ENCODE measurements around the gene C18orf63.

Gene C18orf63

GRCh38 chr18:74315464-74316256, at the start of gene C18orf63:
C18orf63 (plus strand) TSS chr18:74315839; CDS start chr18:74317866, 2,027 bp downstream.
- DNase-seq (ENCODE audit: low read depth) = no peak
- TF ChIP-seq CTCF (IDR thresholded peaks at IDR 0.05; ENCODE audit: insufficient read depth, low read depth, low read length, missing control alignments) = no peak
- no peak within 1 kb of the TSS for H3K4me3 ChIP-seq (ENCODE audit: low read depth, low read length)

GRCh38 chr18:74266161-74266560, 49.5 kb upstream of the C18orf63 start:
- TF ChIP-seq CTCF (IDR thresholded peaks at IDR 0.05; ENCODE audit: insufficient read depth, low read depth, low read length, missing control alignments) = no peak
- no peak for DNase-seq (ENCODE audit: low read depth)
- no peak overlapping the region for H3K4me3 ChIP-seq (ENCODE audit: low read depth, low read length)

GRCh38 chr18:74268175-74268574, 47.5 kb upstream of the C18orf63 start:
- no peak for TF ChIP-seq CTCF (IDR thresholded peaks at IDR 0.05; ENCODE audit: insufficient read depth, low read depth, low read length, missing control alignments)
- no peak for DNase-seq (ENCODE audit: low read depth)
- H3K4me3 ChIP-seq (ENCODE audit: low read depth, low read length) = no peak overlapping the region

GRCh38 chr18:74268933-74269620, 46.6 kb upstream of the C18orf63 start:
- H3K4me3 ChIP-seq (ENCODE audit: low read depth, low read length) = no peak overlapping the region
- no peak for TF ChIP-seq CTCF (IDR thresholded peaks at IDR 0.05; ENCODE audit: insufficient read depth, low read depth, low read length, missing control alignments)
- DNase-seq (ENCODE audit: low read depth) = no peak

- no peak for DNase-seq (ENCODE audit: low read depth)
- H3K4me3 ChIP-seq (ENCODE audit: low read depth, low read length) = no peak overlapping the region
- TF ChIP-seq CTCF (IDR thresholded peaks at IDR 0.05; ENCODE audit: insufficient read depth, low read depth, low read length, missing control alignments) = no peak
Measured at GRCh38 chr18:74271635-74272034, 44.0 kb upstream of the C18orf63 start.

GRCh38 chr18:74273394-74273793, 42.2 kb upstream of the C18orf63 start:
- no peak for TF ChIP-seq CTCF (IDR thresholded peaks at IDR 0.05; ENCODE audit: insufficient read depth, low read depth, low read length, missing control alignments)
- no peak for DNase-seq (ENCODE audit: low read depth)
- no peak overlapping the region for H3K4me3 ChIP-seq (ENCODE audit: low read depth, low read length)
